Measurements from ENCODE around the gene PRKAG2. TPM values are rescaled to one million over a fixed set of nuclear protein-coding genes. Genes with fewer than 3 reads are reported as not detected.

PRKAG2 gene
- total and polyA plus RNA-seq, 10 donors, result 15.8 to 50.9 (median 32.8) TPM

DNA sequence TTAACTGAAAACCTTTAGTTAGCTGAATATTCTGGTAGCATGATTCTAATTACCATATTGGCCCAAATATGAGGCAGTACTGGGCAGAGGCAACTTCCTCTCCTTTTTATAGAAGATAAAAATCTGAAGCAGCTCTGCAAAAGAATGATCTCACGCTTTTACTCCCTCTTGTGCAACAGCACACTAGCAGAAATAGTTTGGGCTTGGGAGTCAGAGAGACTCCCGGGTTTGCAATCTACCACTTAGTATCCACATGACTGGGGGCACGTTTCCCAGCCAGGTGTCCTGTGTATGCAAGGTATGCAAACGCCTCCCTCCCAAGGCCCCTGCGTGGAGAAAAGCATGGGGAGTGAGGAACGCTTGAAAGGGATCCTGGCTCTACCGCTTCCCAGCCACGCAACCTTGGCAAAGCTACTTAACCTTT, 310.0 kb downstream of the PRKAG2 start:
- peak overlapping the region in 1 of 8 donors; percentile 18 for H3K27ac ChIP-seq
- no peak for DNase-seq
- WGBS, 5 donors, result 58 to 85% (median 73%) methylated on average over 8 of the region's 8 CpGs
- H3K9me3 ChIP-seq, result no peaks in the 10 kb centered on the region
- H3K27me3 ChIP-seq (replicated peaks in 1 of 7), result no peaks in the 10 kb centered on the region
- H3K36me3 ChIP-seq, result peaks cover 0 to 93% (median 25%) of the 10 kb centered on the region in 6 donors
- no peak overlapping the region for H3K4me3 ChIP-seq
- peaks cover 0 to 6% (median 0%) of the 10 kb centered on the region in 6 donors for H3K4me1 ChIP-seq
- intact Hi-C loops (cut with DNase I; ENCODE audit: low total_unique reads), result no loop called here
- TF ChIP-seq, protein P1, sequence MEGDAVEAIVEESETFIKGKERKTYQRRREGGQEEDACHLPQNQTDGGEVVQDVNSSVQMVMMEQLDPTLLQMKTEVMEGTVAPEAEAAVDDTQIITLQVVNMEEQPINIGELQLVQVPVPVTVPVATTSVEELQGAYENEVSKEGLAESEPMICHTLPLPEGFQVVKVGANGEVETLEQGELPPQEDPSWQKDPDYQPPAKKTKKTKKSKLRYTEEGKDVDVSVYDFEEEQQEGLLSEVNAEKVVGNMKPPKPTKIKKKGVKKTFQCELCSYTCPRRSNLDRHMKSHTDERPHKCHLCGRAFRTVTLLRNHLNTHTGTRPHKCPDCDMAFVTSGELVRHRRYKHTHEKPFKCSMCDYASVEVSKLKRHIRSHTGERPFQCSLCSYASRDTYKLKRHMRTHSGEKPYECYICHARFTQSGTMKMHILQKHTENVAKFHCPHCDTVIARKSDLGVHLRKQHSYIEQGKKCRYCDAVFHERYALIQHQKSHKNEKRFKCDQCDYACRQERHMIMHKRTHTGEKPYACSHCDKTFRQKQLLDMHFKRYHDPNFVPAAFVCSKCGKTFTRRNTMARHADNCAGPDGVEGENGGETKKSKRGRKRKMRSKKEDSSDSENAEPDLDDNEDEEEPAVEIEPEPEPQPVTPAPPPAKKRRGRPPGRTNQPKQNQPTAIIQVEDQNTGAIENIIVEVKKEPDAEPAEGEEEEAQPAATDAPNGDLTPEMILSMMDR (IDR thresholded peaks at IDR 0.05 in 8 of 11, conservative IDR thresholded peaks at IDR 0.05 in 3 of 11), result no peak
- TF ChIP-seq POLR2A (IDR thresholded peaks at IDR 0.05) (no peak), POLR2AphosphoS5 (IDR thresholded peaks at IDR 0.05) (no peak)

DNA sequence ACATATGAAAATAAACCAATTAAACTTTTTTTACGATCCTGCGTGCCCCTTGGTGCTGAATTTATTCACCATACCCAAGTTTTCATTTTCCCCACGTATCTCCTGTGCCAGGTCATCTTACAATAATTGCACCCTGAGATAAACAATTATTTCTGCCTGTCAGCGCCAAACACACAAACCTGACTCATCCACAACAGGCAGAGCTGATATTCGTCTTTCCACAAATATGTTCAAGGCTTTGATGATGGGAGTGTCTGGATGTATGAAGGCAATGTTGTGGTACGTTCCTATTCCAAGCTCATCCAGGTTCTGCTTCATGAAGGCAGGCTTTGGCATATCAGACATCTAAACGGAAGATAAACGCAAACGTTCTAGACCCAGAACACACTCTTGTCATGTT, 311.4 kb downstream of the PRKAG2 start:
- intact Hi-C loops (cut with DNase I; ENCODE audit: low total_unique reads), result no loop called here
- DNase-seq, result no peak
- Histone ChIP-seq H3K27me3 (replicated peaks in 1 of 7) (no peaks in the 10 kb centered on the region), H3K4me1 (peaks cover 0 to 6% (median 0%) of the 10 kb centered on the region in 6 donors), H3K36me3 (peaks cover 0 to 95% (median 32%) of the 10 kb centered on the region in 6 donors), H3K9me3 (no peaks in the 10 kb centered on the region), H3K27ac (no peak overlapping the region), H3K4me3 (no peak overlapping the region)
- TF ChIP-seq, protein P1 (IDR thresholded peaks at IDR 0.05 in 8 of 11, conservative IDR thresholded peaks at IDR 0.05 in 3 of 11), result no peak
- TF ChIP-seq POLR2A (IDR thresholded peaks at IDR 0.05), result no peak
- TF ChIP-seq POLR2AphosphoS5 (IDR thresholded peaks at IDR 0.05), result no peak
- WGBS, 5 donors, result 90 to 96% (median 92%) methylated on average over 9 of the region's 9 CpGs

DNA sequence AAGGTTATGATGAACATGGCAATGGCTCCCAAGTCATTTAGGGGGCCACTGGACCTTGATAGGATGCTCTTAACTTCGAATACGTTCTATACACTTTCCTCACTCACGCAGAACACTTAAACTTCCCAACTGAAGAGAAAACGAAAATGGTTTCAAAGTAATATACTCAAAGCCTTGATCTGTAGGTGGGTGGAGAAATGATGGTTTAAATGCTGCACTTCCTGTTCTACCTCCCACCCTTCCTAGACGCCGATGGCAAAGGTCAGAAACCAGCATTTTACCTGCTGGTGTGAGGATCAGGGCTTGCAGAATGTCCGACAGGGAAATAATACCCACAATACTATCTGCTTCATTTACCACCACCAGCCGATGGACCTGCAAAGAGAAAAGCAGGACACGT, 316.7 kb downstream of the PRKAG2 start:
- 88 to 91% (median 90%) methylated on average over 9 of the region's 9 CpGs for WGBS, 5 donors
- intact Hi-C loops (cut with DNase I; ENCODE audit: low total_unique reads), result no loop called here
- H3K27ac ChIP-seq, result no peak overlapping the region
- H3K27me3 ChIP-seq (replicated peaks in 1 of 7), result no peaks in the 10 kb centered on the region
- H3K9me3 ChIP-seq, result no peaks in the 10 kb centered on the region
- H3K36me3 ChIP-seq, result peaks cover 3 to 99% (median 63%) of the 10 kb centered on the region in 6 donors
- DNase-seq, result no peak
- no peak overlapping the region for H3K4me3 ChIP-seq
- TF ChIP-seq, protein P1 (IDR thresholded peaks at IDR 0.05 in 8 of 11, conservative IDR thresholded peaks at IDR 0.05 in 3 of 11), result no peak
- TF ChIP-seq POLR2A (IDR thresholded peaks at IDR 0.05) (no peak), POLR2AphosphoS5 (IDR thresholded peaks at IDR 0.05) (no peak)
- no peaks in the 10 kb centered on the region for H3K4me1 ChIP-seq

DNA sequence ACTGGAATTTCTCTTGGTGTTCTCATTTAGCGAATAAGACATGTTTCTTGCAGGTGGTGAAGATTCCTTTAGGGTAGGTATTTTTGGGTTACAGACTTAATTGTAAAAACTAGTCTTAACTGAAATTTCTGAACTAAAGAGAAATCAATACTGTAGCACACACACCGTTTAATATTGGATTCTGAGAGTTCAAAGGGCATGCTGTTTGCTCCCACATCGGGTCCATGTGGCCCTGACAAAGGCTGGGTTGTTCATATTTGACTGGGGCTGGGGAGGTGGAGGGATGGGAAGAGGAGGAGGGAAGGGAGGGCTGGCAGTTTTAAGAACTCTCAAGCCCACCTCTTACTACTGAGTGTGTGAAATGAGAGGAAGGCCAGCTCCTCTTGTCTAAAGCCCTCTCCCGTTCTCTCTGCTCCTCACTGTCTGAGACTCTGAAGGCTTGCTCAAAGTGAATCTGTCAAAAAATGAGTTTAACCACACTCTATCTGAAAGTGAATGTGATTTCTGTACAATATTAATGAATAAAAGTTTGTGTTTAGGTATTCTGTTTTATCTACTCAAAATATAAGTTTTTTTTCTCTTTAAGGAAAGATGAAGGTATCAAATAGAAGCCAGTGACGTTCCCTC, 317.2 kb downstream of the PRKAG2 start:
- TF ChIP-seq POLR2AphosphoS5 (IDR thresholded peaks at IDR 0.05) (no peak), POLR2A (IDR thresholded peaks at IDR 0.05) (no peak)
- TF ChIP-seq, protein P1 (IDR thresholded peaks at IDR 0.05 in 8 of 11, conservative IDR thresholded peaks at IDR 0.05 in 3 of 11), result no peak
- DNase-seq, result no peak
- Histone ChIP-seq H3K36me3 (peaks cover 3 to 99% (median 62%) of the 10 kb centered on the region in 6 donors), H3K27ac (no peak overlapping the region), H3K4me1 (no peaks in the 10 kb centered on the region), H3K27me3 (replicated peaks in 1 of 7) (no peaks in the 10 kb centered on the region), H3K4me3 (no peak overlapping the region), H3K9me3 (no peaks in the 10 kb centered on the region)
- intact Hi-C loops (cut with DNase I; ENCODE audit: low total_unique reads), result no loop called here
- 85 to 91% (median 90%) methylated on average over 5 of the region's 5 CpGs for WGBS, 5 donors
